Posterior vena cava (tissue), 2 donors: ENCODE measurements around the gene CAPN6. TPM values are rescaled to one million over a fixed set of nuclear protein-coding genes. Genes with fewer than 3 reads are reported as not detected.

Source experiments
- DNase-seq: peaks from one replicate; pipeline ENCODE4 v3.0.0-alpha.2; 2020; ENCODE audit warnings: low spot score
- intact Hi-C, 2 donors: fragments of 100-400 bp; cut with DNase I; formaldehyde crosslinking; loops; one replicate each; pipeline versions ENCODE4 v1.14.1 to v1.14.2; 2022 to 2023
- total RNA-seq, 2 donors: library from RNA; stranded (reverse); fragmentation: NEBNext Ultra II Directional; extraction: Animal tissue kit (Norgen Biotek cat#: 25700); gene quantifications; one replicate each; pipeline ENCODE4 v1.2.1, GENCODE V29; 2021
- donor health status: DM: yes; HTN: yes; CAD: no.
- donor health status: DM: yes; HTN: yes; CAD: no.

Gene CAPN6
- total RNA-seq, 2 donors from 2014 or later, result 0.14 to 0.33 TPM

GRCh38 chrX:111216293-111216801 is 53.9 kb downstream of the CAPN6 start:
- intact Hi-C loops, result no loop called here
- DNase-seq, result no peak

DNA sequence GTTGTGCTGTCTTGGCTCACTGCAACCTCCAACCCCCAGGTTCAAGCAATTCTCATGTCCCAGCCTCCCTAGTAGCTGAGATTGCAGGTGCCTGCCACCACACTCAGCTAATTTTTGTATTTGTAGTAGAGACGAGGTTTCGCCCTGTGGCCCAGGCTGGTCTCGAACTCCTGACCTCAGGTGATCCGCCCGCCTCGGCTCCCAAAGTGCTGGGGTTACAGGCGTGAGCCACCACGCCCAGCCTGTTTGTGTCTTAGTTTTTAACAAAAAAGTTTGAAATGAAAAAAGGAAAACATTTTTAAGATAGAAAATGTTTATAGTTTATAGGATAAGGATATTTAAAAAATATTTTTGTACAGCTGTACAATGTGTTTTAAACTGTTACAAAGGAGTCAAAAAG is 62.4 kb downstream of the CAPN6 start:
- peak; percentile 69 for DNase-seq
- intact Hi-C loops, result no loop called here

GRCh38 chrX:111200327-111200726 is 70.0 kb downstream of the CAPN6 start:
- intact Hi-C loops, result no loop called here
- no peak for DNase-seq

DNA sequence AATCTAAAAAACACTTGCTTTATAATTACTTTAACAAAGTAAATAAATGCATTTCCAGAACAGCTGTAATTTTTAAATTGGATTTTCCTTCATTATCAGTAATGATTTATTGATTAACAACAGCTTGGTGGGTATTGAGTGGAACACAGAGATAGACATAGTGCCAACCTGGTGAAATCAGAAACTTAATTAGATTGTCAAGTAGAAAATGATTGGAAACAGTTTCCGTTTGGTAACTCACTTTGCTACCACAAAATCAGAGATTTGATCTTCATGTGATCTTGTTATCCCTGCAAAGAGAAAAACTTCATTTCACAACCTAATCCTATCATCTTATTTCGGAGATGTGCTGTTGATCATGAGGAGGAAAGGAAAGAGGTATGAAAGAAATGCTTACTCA is 70.8 kb downstream of the CAPN6 start:
- intact Hi-C loops, result no loop called here
- DNase-seq, result no peak

Other genes with a start within 250 kb of the CAPN6 start
- 10 to 100 TPM; 11.4 to 13.8 TPM for gene PAK3, start 174.3 kb downstream of the CAPN6 start, total RNA-seq
- gene DCX, start 141.7 kb upstream of the CAPN6 start, total RNA-seq, result under 1 TPM in 1 of 2 donors, not detected in 1; 0.10 TPM
- 1 to 10 TPM in 1 of 2 donors, under 1 TPM in 1; 0.28 to 3.2 TPM for gene SERTM2, start 241.2 kb upstream of the CAPN6 start, total RNA-seq